OCI-LY1 (cell line): ENCODE results near the gene SCAPER.

Experiments used
- EZH2 ChIP-seq: fragments of 200-600 bp; sonication (generic), shearing (Covaris generic); IDR thresholded peaks from 2 replicates; pipeline ENCODE4 v1.8.0; 2017; ENCODE audit warnings: borderline replicate concordance, mixed run types, mild to moderate bottlenecking, antibody characterized with exemption, low read length, moderate library complexity, mixed read lengths
- TF ChIP-seq, protein P1 (sequence below): fragments of 200-600 bp; sonication (generic), shearing (Covaris generic); IDR thresholded peaks from 2 replicates; pipeline ENCODE4 v1.5.1; 2017; ENCODE audit warnings: mild to moderate bottlenecking, antibody characterized with exemption, low read length, moderate library complexity, mixed read lengths

DNA sequence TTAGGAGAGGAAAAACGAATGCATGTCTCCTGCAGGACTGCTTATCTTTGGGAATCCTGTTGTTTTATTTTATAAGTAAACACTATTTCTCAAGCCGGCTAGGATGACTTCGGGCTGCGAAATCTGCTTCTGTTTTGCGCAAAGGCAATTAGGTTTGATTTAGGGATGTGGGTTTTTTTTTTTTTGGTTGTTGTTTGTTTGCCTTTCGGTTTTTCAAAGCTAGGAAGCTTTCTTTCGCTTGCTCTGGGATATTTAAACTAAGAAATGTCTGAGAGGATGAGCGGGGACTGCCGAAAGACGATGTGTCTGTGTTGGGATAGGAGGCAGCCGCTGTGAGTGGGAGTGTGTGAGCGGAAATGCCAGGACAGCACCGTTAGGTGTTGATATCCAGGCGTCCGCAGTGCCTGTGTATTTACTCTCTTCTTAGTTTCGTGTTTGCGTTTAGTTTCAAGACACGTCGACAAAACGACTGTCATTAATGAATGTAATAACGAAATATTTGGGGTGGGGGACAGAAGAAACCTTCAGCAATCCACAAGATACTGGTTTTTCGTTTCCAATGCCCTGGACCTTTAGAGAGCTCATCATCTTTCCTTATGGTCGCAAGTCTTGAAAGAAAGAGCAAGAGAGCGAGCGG is 568.0 kb downstream of the SCAPER start:
- TF ChIP-seq, protein P1, sequence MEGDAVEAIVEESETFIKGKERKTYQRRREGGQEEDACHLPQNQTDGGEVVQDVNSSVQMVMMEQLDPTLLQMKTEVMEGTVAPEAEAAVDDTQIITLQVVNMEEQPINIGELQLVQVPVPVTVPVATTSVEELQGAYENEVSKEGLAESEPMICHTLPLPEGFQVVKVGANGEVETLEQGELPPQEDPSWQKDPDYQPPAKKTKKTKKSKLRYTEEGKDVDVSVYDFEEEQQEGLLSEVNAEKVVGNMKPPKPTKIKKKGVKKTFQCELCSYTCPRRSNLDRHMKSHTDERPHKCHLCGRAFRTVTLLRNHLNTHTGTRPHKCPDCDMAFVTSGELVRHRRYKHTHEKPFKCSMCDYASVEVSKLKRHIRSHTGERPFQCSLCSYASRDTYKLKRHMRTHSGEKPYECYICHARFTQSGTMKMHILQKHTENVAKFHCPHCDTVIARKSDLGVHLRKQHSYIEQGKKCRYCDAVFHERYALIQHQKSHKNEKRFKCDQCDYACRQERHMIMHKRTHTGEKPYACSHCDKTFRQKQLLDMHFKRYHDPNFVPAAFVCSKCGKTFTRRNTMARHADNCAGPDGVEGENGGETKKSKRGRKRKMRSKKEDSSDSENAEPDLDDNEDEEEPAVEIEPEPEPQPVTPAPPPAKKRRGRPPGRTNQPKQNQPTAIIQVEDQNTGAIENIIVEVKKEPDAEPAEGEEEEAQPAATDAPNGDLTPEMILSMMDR = no peak
- TF ChIP-seq EZH2 = no peak
